HL-60 (cell line): ENCODE data around the gene ZNF280C.

ENCODE experiments used
- DNase-seq, 2 experiments: peaks; one replicate each; pipeline ENCODE4 v3.0.0-alpha.2; 2010 to 2020; ENCODE audit warnings: low read depth in 1 of 2, low spot score in 1 of 2
- H3K27ac ChIP-seq: fragments of 250-450 bp; sonication (Bioruptor Pico); replicated peaks from 2 replicates; pipeline ENCODE4 v1.5.1; 2020; ENCODE audit warnings: mild to moderate bottlenecking, moderate library complexity
- H3K27me3 ChIP-seq: fragments of 250-450 bp; sonication (Bioruptor Pico); 2 replicates; pipeline ENCODE4 v1.5.1; 2021; ENCODE audit warnings: mild to moderate bottlenecking, moderate library complexity; ENCODE audit not compliant: insufficient read depth, poor library complexity, severe bottlenecking
- H3K4me3 ChIP-seq: replicated peaks from 2 replicates; pipeline ENCODE4 v1.5.1; 2011; ENCODE audit warnings: mild to moderate bottlenecking, control low read depth, low read length; ENCODE audit not compliant: insufficient read depth
- CTCF ChIP-seq: IDR thresholded peaks from one replicate; pipeline ENCODE4 v1.5.1; 2011; ENCODE audit warnings: low read length, control low read depth, inconsistent platforms; ENCODE audit not compliant: insufficient read depth
- GABPA ChIP-seq: IDR thresholded peaks from 2 replicates; pipeline ENCODE4 v1.6.1; 2012; ENCODE audit warnings: low read depth
- POLR2AphosphoS5 ChIP-seq: IDR thresholded peaks from 2 replicates; pipeline ENCODE4 v1.6.1; 2012; ENCODE audit warnings: low read depth
- REST ChIP-seq: IDR thresholded peaks from 2 replicates; pipeline ENCODE4 v1.6.1; 2012; ENCODE audit warnings: low read depth; ENCODE audit not compliant: insufficient replicate concordance
- SPI1 ChIP-seq: IDR thresholded peaks from 2 replicates; pipeline ENCODE4 v1.6.1; 2012; ENCODE audit warnings: low read depth, mild to moderate bottlenecking, borderline replicate concordance

Gene ZNF280C

GRCh38 chrX:130162094-130162735, 106.5 kb downstream of the ZNF280C start:
- TF ChIP-seq POLR2AphosphoS5, result no peak
- TF ChIP-seq SPI1, result no peak
- no peak for TF ChIP-seq GABPA
- TF ChIP-seq REST, result no peak
- TF ChIP-seq CTCF, result no peak
- Histone ChIP-seq H3K27ac (no peak overlapping the region), H3K27me3 (no peaks in the 10 kb centered on the region), H3K4me3 (no peak overlapping the region)
- DNase-seq, result no peak

GRCh38 chrX:130159776-130160175, 108.9 kb downstream of the ZNF280C start:
- Histone ChIP-seq H3K27ac (no peak overlapping the region), H3K27me3 (no peaks in the 10 kb centered on the region), H3K4me3 (no peak overlapping the region)
- no peak for DNase-seq
- no peak for TF ChIP-seq SPI1
- no peak for TF ChIP-seq CTCF
- no peak for TF ChIP-seq POLR2AphosphoS5
- no peak for TF ChIP-seq GABPA

GRCh38 chrX:130158311-130158710, 110.4 kb downstream of the ZNF280C start:
- DNase-seq, result no peak
- Histone ChIP-seq H3K4me3 (no peak overlapping the region), H3K27ac (no peak overlapping the region), H3K27me3 (no peaks in the 10 kb centered on the region)
- TF ChIP-seq REST (no peak), CTCF (no peak), GABPA (no peak), SPI1 (no peak), POLR2AphosphoS5 (no peak)

- DNase-seq, result no peak
- Histone ChIP-seq H3K4me3 (no peak overlapping the region), H3K27me3 (no peaks in the 10 kb centered on the region), H3K27ac (no peak overlapping the region)
- TF ChIP-seq CTCF (no peak), POLR2AphosphoS5 (no peak), GABPA (no peak), SPI1 (no peak), REST (no peak)
Observed at GRCh38 chrX:130155564-130155963, 113.1 kb downstream of the ZNF280C start.
